ENCODE measurements around the gene RETREG1.
"Not testable (repeated sequence)": the region's sequence is repeated elsewhere in the genome, so short reads cannot be mapped to it uniquely, and the experiment has no call there.

The RETREG1 gene

DNA sequence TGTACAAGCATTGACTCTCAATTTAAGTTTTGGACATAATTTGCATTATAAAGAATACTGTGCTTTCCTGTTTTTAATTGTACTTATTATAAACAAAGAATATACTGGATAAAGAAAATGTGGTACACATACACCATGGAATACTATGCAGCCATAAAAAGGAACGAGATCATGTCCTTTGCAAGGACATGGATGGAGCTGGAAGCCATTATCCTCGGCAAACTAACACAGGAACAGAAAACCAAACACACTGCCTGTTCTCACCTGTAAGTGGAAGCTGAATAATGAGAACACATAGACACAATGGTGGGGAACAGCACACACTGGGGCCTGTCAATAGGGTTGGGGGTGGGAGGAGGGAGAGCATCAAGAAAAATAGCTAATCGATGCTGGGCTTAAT, 140.4 kb downstream of the RETREG1 start:
- not testable (repeated sequence) for H3K4me3 ChIP-seq (ENCODE audit: low read length); DNase-seq (ENCODE audit: low read depth, low spot score)

DNA sequence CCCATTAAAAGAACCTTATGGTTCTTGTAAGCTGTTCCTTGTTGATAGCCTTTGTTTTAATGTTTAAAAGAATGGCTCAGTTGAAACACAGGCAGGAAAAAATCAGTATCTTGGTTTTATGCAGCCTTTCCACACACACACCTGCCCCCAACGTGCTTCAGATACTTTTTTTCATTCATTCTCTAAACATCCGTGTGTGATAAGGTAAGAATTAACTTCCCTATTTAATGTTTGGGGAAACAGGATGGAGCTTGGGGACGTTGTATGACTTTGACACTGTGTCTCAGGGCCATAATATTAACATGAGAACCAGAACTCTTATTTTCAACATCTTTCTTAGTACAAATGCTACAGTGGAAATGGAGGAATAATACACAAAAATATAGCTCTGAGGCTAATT, 145.4 kb downstream of the RETREG1 start:
- no peak overlapping the region for H3K4me3 ChIP-seq (ENCODE audit: low read length)
- no peak for DNase-seq (ENCODE audit: low read depth, low spot score)

DNA sequence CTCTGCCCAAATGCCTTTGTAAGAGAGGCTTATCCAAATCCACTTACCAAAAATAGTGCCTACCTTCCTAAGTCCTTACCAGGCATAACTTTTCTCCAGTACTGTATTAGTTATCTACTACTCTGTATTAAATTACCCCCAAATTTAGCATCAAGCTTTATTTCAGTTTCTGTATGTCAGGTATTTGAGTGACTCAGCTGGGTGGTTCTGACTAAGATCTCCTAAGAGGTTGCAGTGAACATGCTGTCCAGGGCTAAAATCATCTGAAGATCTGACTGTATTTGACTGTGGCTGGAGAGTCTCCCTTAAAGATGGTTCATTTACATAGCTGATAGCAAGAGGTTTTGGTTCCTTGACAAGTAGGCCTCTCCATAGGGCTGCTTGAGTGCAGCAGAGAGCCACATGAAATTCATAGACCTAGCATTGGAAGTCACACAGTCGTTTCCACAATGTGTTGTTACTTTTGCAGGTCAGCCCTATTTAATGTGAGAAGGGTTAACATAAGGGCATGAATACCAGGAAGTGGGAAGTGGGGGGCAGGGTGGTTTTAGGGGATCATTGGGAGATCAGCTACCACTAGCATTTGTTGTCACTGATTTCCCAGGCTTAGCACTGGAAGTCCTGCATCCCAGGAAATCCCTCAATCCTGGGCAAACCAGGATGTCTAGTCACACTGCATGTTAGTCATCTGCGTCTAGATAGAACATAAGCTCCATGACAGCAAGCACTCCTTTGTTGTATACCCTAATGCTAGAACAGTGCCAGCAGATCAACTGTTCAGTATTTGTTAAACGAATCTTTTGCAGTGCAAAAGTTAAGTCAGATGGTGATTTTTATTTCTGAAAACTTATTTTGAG, 149.2 kb downstream of the RETREG1 start:
- no peak for DNase-seq (ENCODE audit: low read depth, low spot score)
- H3K4me3 ChIP-seq (ENCODE audit: low read length) = no peak overlapping the region

DNA sequence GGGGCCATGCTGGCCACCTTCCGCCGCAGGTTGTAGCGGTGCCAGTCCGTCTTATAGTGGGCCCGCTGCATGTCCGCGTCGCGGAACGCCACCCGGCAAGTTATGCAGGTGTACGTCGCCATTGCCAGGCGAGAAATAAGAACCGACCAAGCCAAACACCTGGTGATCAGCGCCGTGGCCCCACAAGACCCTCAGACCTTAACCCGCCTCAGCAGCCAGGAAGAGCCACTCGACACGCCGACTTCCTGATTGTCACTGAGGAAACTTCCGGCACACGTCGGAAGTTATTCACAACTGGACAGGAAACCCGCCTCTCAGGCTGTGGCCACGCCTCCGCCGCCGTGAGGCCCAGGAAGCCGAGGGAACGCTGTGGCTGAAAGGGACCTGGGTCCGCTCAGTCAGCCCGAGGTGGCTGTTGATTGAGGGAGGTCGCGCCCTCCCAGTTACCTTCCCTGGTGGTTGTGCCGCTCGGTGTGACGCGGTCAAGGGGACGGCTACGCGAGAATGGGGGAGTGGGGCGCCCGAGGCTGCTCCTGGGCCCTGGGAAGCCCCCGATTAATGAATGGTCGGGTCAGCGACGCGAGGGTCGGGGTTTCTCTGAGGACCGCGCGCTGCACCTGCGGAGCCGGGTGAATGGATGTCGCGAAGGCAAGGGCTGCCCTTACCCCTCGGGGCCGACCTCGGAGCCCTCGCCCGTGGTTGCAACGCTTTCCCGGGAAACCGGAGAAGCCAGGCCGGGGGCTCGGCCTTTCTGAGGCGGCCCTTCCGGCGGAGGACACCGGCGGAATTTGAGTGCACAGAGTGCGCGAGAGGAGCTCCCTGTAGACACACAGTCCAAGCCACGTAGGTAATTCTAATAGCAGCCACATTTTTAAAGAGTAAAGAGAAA, 151.0 kb downstream of the RETREG1 start, which contains the start of gene ZNF622:
Gene ZNF622, minus strand, starts transcription at position 257 of the 889 bp plus-strand sequence. Its CDS starts 135 bp downstream, at position 122.
- H3K4me3 ChIP-seq (ENCODE audit: low read length) = peak within 1 kb of the TSS; percentile 70
- DNase-seq (ENCODE audit: low read depth, low spot score) = peak; percentile 87

DNA sequence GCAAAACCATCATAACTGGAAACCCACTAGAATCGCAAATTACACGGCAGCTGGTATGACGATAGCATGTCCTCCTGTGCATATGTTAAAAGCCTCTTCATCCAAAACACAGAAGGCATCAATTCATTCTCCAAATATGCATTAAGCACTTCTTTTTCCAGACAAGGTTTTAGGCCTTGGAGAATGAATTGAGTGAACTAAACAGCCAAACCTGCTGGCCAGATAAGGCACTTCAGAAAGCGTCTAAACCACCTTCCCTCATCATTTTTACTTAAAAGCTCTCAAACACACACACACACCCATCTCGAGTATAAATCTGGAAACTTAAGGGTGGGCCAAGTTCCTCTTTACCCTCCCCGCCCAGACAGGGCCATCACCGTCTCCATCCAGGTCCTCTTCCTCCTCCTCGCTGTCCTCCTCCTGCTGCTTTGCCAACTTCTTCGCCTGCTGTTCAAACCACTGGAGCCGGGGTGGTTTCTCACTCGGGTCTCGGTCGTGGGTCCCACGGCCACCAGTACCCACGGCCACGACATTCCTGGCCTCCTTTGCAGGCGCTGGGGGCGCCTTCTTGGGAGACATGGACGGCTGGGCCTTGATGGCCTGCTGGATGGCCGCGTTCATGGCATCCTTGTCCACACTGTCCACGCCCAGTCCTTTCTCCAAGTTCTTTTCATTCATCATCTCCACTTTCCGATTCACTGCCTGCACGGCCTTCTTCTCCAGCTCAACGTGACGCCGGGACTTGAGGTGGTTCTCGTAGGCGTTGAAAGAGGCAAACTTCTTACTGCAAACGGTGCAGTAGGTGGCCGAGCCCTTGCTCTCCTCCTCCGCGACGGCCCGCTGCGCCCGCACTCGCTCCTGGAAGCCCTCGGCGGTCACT, 151.9 kb downstream of the RETREG1 start:
- H3K4me3 ChIP-seq (ENCODE audit: low read length) = peak overlapping the region; percentile 70
- no peak for DNase-seq (ENCODE audit: low read depth, low spot score)

DNA sequence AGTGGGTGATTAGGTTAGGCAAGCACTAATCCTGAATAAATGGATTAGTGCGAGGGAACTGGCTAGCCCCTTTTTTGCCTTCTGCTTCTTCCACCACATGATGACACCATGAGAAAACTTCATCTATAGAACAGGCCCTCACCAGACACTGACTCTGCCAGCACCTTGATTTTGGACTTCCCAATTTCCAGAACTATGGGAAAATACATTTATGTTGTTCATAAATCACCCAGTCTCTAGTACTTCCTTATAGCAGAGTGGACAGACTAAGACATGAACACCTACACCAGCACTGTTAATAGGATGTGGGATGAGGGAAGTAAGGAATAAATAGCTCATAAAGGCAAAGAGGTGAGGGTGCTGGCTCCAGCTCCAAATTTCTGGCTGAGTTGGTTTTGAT, 152.6 kb downstream of the RETREG1 start:
- peak overlapping the region; percentile 70 for H3K4me3 ChIP-seq (ENCODE audit: low read length)
- no peak for DNase-seq (ENCODE audit: low read depth, low spot score)

DNA sequence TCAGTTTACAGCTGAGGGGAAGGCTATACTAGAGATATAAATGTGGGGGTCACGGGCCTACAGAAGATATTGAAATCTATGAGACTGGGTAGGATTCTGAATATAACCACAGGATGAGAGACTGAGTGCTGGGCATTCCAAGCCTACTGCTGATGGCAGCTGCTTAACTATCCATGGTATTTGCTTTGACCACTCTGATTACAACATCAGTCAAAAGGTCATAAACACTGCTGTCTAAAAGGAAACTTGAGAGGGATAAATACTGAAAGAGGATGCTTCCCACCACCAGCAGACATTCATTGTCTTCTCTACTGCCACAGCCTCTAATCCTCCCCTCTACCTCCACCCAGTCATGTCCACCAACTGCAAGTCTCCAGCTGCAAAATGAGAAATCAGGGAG, 155.0 kb downstream of the RETREG1 start:
- no peak overlapping the region for H3K4me3 ChIP-seq (ENCODE audit: low read length)
- DNase-seq (ENCODE audit: low read depth, low spot score) = no peak

DNA sequence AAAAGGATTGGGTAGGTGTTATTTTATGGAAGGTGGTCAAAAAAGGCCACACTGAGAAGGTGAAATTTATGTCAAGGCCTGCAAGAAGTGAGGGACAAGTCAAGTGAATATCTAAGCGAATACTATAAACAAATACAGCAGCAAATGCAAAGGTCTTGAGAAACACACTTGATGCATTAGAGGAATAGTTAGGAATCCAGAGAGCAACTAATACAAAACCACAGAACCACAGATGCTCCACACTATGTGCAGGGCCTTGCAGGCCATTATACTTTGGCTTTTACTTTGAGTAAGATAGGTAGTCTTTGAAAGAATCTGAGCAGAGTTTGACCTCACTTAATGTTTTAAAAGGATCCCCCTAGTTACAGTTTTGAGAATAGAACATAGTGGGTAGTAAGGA, 155.8 kb downstream of the RETREG1 start:
- H3K4me3 ChIP-seq (ENCODE audit: low read length) = no peak overlapping the region
- DNase-seq (ENCODE audit: low read depth, low spot score) = no peak

DNA sequence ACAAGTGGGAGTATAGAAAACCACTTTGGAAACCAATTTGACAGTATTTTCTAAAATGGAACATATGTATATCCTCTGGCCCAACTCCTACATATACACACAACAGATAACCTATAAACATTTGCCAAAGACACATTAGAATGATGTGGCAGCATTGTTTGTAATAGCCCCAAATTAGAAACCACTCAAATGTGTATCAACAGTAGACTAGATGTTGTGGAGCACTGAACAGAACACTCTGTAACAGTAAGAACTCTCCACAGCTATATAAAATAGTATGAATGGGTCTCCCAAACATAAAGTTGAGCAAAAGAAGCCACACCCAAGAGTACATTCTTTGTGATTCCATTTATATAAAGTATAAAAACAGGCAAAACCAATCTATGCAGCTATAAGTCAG, 157.3 kb downstream of the RETREG1 start:
- no peak overlapping the region for H3K4me3 ChIP-seq (ENCODE audit: low read length)

DNA sequence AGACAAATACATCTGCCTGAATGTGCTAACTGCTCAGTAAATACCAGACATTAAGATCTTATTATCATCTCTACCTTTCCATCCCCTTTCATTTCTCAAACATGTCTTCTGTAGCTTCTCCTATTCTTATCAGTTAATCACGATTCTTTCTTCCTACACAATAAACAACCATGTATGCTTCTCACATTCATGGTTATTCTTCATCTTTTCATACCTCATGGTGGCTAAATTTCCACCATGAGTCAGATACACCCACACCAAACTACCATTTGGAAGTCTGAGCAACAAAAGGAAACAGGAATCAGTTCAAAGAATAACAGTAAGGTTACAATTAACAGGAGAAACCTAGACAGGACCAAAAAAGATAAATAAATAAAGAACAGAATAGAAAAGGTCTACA, 158.9 kb downstream of the RETREG1 start:
- H3K4me3 ChIP-seq (ENCODE audit: low read length) = no peak overlapping the region
- DNase-seq (ENCODE audit: low read depth, low spot score) = no peak

More for the DNA sequence above, 157.3 kb downstream of the RETREG1 start:
- DNase-seq (ENCODE audit: low read depth, low spot score) = no peak

DNA sequence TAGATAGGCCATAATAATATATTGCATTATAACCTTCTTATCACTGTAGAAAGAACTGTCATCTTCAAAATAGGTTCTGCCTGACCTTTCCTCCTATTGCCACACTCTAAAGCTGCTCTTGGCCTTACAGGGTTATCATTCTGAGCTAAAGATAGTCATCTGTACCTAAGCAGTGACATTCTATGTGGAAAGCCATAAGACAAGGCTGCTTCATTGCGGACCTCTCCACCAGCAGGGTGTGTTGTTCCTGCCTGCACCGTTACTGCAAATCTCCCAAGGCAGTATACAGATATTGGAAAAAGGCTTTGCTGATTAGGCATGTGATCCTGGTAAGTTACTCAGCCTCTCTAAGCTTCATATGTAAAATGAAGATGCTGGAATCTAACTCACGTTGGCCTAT, 159.3 kb downstream of the RETREG1 start:
- no peak for DNase-seq (ENCODE audit: low read depth, low spot score)
- no peak overlapping the region for H3K4me3 ChIP-seq (ENCODE audit: low read length)

DNA sequence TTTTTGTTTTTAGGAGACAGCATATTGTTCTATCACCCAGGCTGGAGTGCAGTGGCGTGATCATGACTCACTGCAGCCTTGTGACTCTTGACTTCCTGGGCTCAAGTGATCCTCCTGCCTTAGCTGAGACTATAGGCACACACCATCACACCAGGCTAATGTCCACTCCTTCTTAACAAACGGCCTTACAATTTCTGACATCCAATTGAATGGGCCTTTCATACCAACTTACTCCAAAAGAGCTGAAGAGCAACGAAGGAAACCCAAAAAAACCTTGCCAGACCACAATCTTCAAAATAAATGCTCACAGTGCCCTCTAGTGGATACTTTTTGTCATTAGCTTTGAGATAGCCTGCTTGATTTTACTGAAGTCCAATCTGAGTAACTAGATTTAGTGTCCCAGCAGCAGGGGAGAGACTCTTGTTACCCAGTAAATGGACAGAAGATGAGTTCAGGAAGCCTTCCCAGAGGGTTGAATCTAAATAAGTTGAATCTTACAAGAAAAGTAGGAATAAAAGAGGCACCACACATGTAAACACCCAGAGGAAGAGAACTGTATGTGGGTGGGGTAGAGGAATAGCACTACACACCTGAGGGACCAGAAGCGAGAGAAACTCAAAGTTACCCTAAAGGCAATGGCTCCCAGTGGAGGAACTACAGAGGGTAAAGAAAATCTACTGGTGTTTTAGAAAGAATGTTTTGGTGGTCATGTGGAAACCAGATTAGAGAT, 160.5 kb downstream of the RETREG1 start:
- H3K4me3 ChIP-seq (ENCODE audit: low read length) = no peak overlapping the region
- DNase-seq (ENCODE audit: low read depth, low spot score) = peak; percentile 73

DNA sequence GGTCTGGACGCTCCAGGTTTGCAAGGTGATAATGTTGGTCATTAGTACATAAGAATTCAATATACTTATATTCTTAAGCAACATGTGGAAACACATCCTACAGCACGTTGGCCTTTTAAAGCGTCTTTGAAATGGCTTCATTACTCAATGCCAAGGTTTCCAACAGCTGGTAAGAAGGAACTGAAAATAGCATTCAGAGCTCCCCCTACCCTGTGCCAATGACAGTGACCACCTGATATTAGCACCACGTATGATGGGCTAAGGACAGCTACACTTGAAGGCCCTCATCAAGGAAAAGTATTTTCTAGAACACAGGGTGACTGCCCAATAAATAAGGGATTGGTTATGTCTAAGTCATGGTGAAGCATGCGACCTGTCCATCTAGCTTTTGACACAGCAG, 161.1 kb downstream of the RETREG1 start:
- no peak overlapping the region for H3K4me3 ChIP-seq (ENCODE audit: low read length)
- no peak for DNase-seq (ENCODE audit: low read depth, low spot score)

DNA sequence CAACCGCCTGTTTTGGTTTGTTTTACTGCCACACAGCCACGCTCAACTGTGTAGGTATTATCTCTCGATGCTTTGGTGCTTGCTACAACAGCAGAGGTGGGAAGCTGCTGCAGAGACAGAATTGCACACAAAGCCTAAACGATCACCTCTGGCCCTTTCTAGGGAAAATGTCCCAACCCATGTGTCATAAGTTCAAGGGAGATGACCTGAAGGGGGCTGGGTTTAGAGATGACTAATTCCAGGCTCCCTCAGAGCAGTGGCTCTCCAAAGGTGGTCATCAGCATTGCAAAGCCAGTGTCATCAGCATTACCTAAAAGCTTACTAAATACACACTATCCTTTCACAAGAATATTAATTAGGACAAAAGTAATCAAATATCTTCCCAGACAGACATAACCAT, 162.1 kb downstream of the RETREG1 start:
- no peak overlapping the region for H3K4me3 ChIP-seq (ENCODE audit: low read length)
- DNase-seq (ENCODE audit: low read depth, low spot score) = no peak

DNA sequence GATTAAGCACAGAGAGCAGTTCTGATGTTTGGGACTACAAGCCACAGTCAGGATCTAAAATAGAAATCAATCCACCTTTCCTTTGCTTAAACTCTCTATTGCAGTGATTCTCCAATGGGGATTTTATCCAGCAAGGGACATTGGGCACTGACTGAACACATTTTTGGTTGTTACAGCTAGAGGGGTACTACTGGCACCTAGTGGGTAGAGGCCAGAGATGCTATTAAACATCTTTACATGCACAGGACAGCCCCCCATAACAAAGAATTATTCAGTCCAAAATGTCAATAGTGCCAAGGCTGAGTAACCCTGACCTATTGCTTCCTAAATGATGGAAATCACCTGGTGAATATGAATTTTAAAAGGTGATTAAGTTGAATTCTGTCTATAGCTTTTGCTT, 163.2 kb downstream of the RETREG1 start:
- no peak overlapping the region for H3K4me3 ChIP-seq (ENCODE audit: low read length)
- DNase-seq (ENCODE audit: low read depth, low spot score) = no peak

DNA sequence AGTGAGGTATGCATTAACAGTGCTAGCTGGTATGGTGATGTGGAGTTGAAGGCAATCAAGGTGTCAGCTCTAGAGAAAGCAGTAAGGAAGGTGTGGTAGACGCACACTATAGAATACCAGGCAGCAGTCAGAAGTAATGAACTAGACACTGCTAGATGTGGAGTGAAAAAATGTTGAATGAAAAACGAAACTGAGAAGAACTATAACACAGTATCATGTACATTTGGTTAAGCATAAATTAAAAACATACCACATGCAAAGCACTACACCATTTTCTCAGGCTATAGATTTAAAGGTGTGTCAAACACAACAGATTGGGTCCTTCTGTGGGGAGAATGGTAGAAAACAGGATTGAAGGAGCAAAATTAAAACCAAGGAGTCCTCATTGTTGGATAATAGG, 166.6 kb downstream of the RETREG1 start:
- DNase-seq (ENCODE audit: low read depth, low spot score) = no peak

DNA sequence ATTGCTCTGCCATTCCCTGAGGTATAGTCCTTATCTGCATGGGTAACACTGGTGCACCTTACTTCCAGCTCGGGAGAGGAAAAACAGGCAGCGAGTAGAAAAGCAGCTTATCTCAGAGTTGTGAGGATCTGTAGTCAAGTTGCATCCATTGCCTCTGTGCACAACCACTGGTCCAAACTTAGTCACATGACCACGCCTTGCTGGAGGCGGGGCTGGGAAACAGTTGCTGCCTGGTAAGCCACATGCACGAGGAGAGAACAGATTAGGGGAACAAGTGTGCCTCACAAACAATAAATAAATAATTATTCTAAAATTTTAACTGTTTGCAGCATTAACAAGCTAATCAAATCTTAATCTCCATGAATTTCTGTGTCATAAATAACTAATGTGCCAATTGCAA, 169.8 kb downstream of the RETREG1 start:
- H3K4me3 ChIP-seq (ENCODE audit: low read length) = no peak overlapping the region
- no peak for DNase-seq (ENCODE audit: low read depth, low spot score)

More for the DNA sequence above, 166.6 kb downstream of the RETREG1 start:
- H3K4me3 ChIP-seq (ENCODE audit: low read length) = no peak overlapping the region

DNA sequence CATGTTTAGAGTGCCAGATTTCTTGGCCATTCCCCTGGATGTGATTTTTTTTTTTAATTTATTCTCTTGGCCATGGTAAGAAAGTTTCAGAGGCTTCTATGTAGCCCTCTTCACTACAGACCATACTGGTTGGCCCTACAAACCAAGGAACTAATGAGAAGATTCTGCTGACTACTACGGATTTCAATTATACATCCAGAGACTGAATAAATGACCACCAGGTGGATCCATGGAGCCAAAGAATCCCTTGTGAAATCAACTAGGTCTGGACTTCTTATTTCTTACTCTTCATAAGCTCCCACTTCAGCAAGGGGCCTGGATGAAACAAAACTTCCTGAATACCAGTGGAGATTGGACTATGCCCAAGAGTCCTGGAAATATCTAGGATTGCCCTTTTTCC, 178.8 kb downstream of the RETREG1 start:
- no peak overlapping the region for H3K4me3 ChIP-seq (ENCODE audit: low read length)
- no peak for DNase-seq (ENCODE audit: low read depth, low spot score)

All from Jurkat, Clone E6-1 (cell line).